Prostate gland (tissue), 2 donors: ENCODE data around the gene MICAL3.

Source experiments
- POLR2A ChIP-seq: fragments of 450-650 bp; IDR thresholded peaks from one replicate; pipeline ENCODE4 v1.6.1; 2016; ENCODE audit warnings: antibody characterized with exemption, mild to moderate bottlenecking
- POLR2AphosphoS5 ChIP-seq: sonication (generic); formaldehyde crosslinking; IDR thresholded peaks from one replicate; pipeline ENCODE4 v1.6.1; 2017; ENCODE audit warnings: antibody characterized with exemption
- TF ChIP-seq, protein P1 (sequence below), 4 experiments: fragments of 200-600 bp in 2 of 4; fragments of 450-650 bp in 2 of 4; sonication (generic) in 2 of 4; IDR thresholded peaks; 1 replicate in 3 of 4; 2 replicates in 1 of 4; pipeline ENCODE4 v1.5.1; 2016 to 2019; ENCODE audit warnings: antibody characterized with exemption in 4 of 4, mild to moderate bottlenecking in 2 of 4, moderate library complexity in 2 of 4

DNA sequence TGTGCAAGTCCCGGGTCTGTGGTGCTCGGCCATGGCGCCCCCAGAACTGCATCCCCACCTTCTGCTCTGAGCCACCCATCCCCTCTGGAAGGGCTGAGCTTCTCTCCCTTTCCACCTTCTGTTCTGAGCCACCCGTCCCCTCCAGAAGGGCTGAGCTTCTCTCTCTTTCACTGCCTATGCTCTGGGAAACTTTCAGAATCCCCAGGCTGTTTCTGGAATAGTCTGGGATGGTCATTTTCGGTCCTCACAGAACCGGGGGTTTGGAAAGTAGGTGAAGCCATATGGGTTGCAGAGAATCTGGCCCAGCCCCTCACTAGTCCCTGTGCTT is 246.7 kb downstream of the MICAL3 start:
- TF ChIP-seq, protein P1, sequence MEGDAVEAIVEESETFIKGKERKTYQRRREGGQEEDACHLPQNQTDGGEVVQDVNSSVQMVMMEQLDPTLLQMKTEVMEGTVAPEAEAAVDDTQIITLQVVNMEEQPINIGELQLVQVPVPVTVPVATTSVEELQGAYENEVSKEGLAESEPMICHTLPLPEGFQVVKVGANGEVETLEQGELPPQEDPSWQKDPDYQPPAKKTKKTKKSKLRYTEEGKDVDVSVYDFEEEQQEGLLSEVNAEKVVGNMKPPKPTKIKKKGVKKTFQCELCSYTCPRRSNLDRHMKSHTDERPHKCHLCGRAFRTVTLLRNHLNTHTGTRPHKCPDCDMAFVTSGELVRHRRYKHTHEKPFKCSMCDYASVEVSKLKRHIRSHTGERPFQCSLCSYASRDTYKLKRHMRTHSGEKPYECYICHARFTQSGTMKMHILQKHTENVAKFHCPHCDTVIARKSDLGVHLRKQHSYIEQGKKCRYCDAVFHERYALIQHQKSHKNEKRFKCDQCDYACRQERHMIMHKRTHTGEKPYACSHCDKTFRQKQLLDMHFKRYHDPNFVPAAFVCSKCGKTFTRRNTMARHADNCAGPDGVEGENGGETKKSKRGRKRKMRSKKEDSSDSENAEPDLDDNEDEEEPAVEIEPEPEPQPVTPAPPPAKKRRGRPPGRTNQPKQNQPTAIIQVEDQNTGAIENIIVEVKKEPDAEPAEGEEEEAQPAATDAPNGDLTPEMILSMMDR (IDR thresholded peaks at IDR 0.05) = no peak
- TF ChIP-seq POLR2A = no peak
- no peak for TF ChIP-seq POLR2AphosphoS5
